ENCODE measurements around the gene NIPBL.
"Not testable (repeated sequence)": the region's sequence is repeated elsewhere in the genome, so short reads cannot be mapped to it uniquely, and the experiment has no call there.

Gene NIPBL

GRCh38 chr5:36878392-36879082, 2.0 kb downstream of the NIPBL start:
- no peak for DNase-seq

GRCh38 chr5:36879274-36880033, 2.9 kb downstream of the NIPBL start:
- DNase-seq, result no peak

DNA sequence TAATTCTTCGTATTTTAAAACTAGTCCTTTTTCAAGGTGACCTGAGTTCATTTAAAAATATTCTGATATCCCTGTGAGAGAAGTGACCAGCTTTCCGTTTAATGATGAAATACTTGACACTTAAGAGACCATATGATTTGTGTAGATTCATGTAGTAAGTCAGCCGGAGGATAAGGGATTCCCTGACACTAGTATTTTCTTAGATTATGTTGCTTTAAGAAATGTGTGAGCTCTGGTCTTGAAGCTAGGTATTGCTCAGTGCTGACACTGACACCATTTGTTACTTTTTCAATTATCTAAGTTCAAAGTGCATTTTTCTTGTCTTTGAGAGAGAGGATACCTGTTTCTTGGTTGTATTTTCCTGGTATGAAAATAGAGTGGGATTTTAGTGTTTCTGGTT, 4.2 kb downstream of the NIPBL start:
- DNase-seq, result no peak

DNA sequence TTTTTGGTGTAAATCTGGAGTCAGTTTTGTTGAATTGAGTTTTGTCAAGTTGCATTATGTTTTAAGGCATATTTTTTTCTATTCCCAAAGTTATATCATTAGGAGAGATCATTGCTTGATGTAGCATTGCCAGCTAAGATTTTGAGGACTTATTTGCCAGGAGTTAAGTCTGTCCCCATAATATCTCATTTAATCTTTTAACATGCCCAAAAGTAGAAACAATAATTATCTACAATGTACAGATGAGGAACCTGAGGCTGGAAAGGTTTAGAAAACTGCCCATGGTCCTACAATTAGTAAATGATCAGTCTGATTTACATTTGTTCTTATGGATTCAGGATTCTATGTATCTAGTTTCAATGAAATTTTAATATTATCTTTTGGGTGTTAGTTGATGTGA, 4.7 kb downstream of the NIPBL start:
- no peak for DNase-seq

GRCh38 chr5:36881807-36882206, 5.2 kb downstream of the NIPBL start:
- no peak for DNase-seq

- no peak for DNase-seq
These were observed 5.7 kb downstream of the NIPBL start for GRCh38 chr5:36882250-36882649.

GRCh38 chr5:36883894-36884462, 7.4 kb downstream of the NIPBL start:
- DNase-seq, result no peak

DNA sequence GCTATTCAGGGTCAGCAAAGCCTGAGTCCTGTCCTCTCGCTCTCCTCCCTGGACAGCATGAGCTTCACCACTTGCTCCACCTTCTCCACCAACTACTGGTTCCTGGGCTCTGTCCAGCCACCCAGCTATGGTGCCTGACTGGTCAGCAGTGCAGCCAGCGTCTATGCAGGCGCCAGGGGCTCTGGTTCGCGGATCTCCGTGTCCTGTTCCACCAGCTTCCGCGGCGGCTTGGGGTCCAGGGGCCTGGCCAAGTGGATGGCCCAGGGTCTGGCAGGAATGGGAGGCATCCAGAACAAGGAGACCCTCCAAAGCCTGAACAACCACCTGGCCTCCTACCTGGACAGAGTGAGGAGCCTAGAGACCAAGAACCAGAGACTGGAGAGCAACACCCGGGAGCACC, 8.6 kb downstream of the NIPBL start:
- no peak for DNase-seq

DNA sequence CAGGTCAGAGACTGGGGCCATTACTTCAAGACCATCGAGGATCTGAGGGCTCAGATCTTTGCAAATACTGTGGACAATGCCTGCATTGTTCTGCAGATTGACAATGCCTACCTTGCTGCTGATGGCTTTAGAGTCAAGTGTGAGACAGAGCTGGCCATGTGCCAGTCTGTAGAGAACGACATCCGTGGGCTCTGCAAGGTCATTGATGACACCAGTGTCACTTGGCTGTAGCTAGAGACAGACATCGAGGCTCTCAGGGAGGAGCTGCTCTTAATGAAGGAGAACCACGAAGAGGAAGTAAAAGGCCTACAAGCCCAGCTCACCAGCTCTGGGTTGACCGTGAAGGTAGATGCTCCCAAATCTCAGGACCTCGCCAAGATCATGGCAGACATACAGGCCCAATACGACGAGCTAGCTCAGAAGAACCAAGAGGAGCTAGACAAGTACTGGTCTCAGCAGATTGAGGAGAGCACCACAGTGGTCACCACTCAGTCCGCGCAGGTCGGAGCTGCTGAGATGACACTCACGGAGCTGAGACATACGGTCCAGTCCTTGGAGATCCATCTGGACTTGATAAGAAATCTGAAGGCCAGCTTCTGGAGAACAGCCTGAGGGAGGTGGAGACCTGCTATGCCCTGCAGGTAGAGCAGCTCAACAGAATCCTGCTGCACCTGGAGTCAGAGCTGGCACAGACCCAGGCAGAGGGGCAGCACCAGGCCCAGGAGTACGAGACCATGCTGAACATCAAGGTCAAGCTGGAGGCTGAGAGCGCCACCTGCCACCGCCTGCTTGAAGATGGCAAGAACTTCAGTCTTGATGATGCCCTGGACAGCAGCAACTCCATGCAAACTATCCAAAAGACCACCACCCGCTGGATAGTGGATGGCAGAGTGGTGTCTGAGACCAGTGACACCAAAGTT, 9.3 kb downstream of the NIPBL start:
- DNase-seq, result no peak

GRCh38 chr5:36886791-36887190, 10.2 kb downstream of the NIPBL start:
- no peak for DNase-seq

DNA sequence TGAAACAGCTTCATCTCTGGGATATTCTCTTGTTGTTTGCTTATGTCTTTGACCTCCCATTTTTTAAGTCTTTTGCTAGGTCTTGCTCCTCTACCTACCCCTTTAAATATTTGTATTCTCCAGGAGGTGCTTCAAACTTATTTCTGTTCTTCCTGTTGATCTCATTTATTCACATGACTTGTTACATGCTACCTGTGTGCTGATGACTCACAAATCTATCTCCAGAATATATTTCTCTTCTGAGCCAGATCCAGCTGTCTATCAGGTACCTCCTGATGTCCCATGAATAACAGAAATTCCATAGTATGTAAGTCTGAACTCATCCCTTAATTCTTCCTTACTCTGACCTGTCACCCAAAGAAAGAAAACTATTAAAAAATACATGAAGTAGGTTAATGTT, 11.0 kb downstream of the NIPBL start:
- DNase-seq, result no peak

- no peak for DNase-seq
These were observed 11.7 kb downstream of the NIPBL start for GRCh38 chr5:36888303-36888702.

DNA sequence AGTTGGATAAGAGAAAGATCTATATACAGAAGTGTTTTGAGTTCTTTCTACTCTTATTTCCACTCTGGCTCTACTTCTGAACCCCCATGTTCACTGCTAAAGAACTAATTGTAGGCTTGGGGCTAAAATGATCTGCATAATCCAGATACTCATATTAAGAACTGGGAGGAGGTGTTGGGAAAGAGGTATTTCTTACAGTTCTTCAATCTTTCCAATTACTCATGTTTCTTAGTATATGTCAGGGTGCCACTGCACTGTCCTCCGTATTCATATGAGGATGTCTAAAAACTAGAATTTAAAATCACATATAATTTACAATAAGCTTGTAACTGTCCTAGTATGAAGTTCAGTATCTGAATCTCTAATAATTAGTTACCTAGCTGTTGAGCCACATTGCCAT, 12.7 kb downstream of the NIPBL start:
- DNase-seq, result no peak

DNA sequence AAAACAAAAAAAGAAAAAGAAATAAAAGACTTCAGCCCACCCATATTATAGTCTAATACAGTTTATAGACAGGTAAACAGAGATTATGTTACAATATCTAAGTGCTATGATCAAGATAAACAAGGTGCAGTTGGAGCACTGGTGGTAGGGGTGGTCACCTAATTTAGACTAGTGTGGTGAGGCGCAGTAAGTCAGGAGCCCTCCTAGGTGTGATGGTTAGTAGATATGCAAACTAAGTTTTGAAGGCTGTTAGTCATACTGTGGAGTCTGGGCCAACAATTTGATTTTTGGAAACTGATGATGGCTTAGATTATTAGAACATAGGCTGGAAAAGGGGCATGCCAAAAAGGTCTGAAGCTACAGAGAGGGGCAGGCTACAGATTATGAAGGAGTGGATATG, 14.7 kb downstream of the NIPBL start:
- DNase-seq, result no peak

DNA sequence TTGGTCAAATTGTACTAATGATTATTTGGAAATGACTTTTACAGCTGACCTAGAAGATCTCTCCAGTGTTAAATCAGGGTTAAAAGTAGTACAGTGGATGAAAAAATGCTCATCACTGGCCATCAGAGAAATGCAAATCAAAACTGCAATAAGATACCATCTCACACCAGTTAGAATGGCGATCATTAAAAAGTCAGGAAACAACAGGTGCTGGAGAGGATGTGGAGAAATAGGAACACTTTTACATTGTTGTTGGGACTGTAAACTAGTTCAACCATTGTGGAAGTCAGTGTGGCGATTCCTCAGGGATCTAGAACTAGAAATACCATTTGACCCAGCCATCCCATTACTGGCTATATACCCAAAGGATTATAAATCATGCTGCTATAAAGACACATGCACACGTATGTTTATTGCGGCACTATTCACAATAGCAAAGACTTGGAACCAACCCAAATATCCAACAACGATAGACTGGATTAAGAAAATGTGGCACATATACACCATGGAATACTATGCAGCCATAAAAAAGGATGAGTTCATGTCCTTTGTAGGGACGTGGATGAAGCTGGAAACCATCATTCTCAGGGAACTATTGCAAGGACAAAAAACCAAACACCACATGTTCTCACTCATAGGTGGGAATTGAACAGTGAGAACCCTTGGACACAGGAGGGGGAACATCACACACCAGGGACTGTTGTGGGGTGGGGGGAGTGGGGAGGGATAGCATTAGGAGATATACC, 15.7 kb downstream of the NIPBL start:
- DNase-seq, result not testable (repeated sequence)

GRCh38 chr5:36894954-36895353, 18.4 kb downstream of the NIPBL start:
- no peak for DNase-seq

- DNase-seq, result no peak
These were observed 19.9 kb downstream of the NIPBL start for GRCh38 chr5:36896476-36896875.

DNA sequence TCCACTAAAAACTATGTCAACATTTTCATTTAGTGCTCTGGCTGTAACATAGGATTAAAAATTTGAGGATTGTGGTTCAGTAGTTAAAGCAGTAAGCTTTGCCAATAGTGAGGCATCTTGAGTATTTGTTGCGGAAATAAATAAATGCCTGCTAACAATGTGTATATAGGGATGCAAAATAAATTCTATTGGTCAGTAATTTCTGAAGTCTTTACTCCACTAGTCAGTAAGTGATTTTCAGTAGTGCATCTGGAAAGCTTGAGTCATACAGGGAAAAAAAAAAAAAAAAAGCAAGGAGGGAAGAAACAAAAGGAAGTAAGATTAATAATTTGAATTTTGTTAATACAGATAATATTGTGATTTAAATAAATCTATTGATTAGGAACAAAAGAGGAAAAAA, 21.0 kb downstream of the NIPBL start:
- DNase-seq, result no peak

DNA sequence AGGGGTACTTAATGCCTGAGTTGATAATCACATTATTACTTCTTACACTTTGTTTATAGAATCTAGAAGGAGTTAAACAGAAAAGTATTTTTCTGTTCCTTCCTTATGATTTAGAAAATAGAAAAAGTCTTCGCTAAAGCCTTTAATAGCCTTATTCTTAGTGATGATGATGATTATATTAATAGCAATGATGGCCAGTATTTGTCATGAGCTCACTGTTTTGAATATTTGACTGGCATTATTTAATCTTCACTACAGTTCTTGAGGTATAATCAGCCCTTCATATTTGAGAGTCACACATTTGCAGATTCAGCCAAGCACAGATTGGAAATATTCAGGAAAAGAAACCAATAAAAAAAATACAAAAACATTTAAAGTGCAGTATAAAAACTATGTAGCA, 23.3 kb downstream of the NIPBL start:
- no peak for DNase-seq

GRCh38 chr5:36900283-36900682, 23.7 kb downstream of the NIPBL start:
- DNase-seq, result no peak

DNA sequence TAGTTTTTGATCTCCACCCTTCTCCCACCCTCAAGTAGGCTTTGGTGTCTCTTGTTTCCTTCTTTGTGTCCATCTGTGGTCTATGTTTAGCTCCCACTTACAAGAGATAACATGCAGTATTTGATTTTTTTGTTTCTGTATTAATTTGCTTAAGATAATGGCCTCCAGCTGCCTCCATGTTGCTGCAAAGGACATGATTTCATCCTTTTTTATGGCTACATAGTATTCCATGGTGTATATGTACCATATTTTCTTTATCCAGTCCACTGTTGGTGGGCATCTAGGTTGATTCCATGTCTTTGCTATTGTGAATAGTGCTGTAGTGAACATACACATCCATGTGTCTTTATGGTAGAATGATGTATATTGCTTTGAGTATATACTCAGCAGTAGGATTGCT, 24.5 kb downstream of the NIPBL start:
- not testable (repeated sequence) for DNase-seq

DNA sequence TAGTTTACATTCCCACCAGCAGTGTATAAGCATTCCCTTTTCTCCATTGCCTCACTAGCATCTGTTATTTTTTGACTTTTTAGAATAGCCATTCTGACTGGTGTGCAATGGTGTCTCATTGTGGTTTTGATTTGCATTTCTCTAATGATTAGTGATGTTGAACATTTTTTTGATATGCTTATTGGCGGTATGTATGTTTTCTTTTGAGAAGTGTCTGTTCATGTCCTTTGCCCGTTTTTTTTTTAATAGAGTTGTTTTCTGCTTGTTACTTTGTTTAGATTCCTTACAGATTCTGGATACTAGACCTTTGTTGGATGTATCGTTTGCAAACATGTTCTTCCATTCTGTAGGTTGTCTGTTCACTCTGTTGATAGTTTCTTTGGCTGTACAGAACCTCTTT, 25.3 kb downstream of the NIPBL start:
- no peak for DNase-seq

DNA sequence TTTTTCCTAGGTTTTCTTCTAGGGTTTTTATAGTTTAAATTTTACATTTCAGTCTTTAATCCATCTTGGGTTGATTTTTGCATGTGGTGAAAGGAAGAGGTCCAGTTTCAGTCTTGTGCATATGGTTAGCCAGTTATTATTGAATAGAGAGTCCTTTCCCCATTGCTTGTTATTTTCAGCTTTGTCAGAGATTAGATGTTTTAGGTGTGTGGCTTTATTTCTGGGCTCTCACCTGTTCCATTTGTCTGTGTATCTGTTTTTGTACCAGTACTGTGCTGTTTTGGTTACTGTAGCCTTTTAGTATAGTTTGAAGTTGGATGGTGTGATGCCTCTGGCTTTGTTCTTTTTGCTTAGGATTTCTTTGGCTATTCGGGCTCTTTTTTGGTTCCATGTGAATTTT, 25.8 kb downstream of the NIPBL start:
- no peak for DNase-seq

Measured in CD4-positive, alpha-beta T cell treated with Interleukin-12 subunit alpha and Interleukin-12 subunit beta, for 1 hour (primary cell).